ENCODE measurements around the gene ZNF442.
"Not testable (repeated sequence)": the region's sequence is repeated elsewhere in the genome, so short reads cannot be mapped to it uniquely, and the experiment has no call there.

DNA sequence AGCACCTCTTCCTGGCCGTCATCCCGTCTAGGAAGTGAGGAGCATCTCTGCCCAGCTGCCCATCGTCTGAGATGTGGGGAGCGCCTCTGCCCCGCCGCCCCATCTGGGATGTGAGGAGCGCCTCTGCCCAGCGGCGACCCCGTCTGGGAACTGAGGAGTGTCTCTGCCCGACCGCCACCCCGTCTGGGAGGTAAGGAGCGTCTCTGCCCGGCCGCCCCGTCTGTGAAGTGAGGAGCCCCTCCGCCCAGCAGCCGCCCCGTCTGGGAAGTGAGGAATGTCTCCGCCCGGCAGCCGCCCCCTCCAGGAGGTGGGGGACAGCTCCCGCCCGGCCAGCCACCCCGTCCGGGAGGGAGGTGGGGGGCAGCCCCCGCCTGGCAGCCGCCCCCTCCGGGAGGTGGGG, 3.2 kb downstream of the ZNF442 start:
- TF ChIP-seq, protein P1, sequence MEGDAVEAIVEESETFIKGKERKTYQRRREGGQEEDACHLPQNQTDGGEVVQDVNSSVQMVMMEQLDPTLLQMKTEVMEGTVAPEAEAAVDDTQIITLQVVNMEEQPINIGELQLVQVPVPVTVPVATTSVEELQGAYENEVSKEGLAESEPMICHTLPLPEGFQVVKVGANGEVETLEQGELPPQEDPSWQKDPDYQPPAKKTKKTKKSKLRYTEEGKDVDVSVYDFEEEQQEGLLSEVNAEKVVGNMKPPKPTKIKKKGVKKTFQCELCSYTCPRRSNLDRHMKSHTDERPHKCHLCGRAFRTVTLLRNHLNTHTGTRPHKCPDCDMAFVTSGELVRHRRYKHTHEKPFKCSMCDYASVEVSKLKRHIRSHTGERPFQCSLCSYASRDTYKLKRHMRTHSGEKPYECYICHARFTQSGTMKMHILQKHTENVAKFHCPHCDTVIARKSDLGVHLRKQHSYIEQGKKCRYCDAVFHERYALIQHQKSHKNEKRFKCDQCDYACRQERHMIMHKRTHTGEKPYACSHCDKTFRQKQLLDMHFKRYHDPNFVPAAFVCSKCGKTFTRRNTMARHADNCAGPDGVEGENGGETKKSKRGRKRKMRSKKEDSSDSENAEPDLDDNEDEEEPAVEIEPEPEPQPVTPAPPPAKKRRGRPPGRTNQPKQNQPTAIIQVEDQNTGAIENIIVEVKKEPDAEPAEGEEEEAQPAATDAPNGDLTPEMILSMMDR (conservative IDR thresholded peaks at IDR 0.05; ENCODE audit: low read depth in 2 of 2) = not testable (repeated sequence)
- TF ChIP-seq EZH2 (IDR thresholded peaks at IDR 0.05; ENCODE audit: low read depth, unreplicated experiment); POLR2AphosphoS5 (IDR thresholded peaks at IDR 0.05; ENCODE audit: low read depth); EZH2phosphoT487 (IDR thresholded peaks at IDR 0.05; ENCODE audit: unreplicated experiment): not testable (repeated sequence)
